GM08714 (cell line): ENCODE results near the gene CBR3.
"Not testable (repeated sequence)": the region's sequence is repeated elsewhere in the genome, so short reads cannot be mapped to it uniquely, and the experiment has no call there.

Experiments
- H3K4me3 ChIP-seq: fragments of 200-500 bp; sonication (Bioruptor generic); 2 replicates; pipeline ENCODE4 v1.5.1; 2014; ENCODE audit warnings: mild to moderate bottlenecking, low read length, inconsistent platforms
- ZNF274 ChIP-seq: IDR thresholded peaks from 2 replicates; pipeline ENCODE4 v1.6.1; 2012; ENCODE audit warnings: mild to moderate bottlenecking, low read depth, low read length

CBR3 gene

DNA sequence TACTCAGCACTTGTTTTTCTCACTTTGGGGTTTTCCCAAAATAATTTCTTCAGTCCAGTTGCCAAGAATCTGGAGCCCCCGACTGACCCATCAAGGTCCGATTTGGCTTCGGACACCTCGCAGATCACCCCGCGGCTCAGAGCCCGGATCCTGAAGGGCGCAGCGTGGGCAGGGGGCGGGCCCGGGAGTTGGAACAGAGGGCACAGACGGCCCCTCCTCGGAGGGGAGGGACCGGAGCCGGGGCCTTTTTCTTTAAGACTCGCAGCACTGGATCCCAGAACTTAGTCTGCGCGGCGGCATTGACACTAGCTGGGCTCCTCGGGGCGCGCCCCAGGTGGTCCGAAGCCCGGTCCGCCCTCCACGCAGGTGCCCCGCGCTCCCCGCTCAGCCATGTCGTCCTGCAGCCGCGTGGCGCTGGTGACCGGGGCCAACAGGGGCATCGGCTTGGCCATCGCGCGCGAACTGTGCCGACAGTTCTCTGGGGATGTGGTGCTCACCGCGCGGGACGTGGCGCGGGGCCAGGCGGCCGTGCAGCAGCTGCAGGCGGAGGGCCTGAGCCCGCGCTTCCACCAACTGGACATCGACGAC is at the start of gene CBR3:
TSS of gene CBR3 (plus strand) at position 277 of the 588 bp plus-strand sequence. CDS start at position 391, 114 bp downstream.
- TF ChIP-seq ZNF274: no peak

DNA sequence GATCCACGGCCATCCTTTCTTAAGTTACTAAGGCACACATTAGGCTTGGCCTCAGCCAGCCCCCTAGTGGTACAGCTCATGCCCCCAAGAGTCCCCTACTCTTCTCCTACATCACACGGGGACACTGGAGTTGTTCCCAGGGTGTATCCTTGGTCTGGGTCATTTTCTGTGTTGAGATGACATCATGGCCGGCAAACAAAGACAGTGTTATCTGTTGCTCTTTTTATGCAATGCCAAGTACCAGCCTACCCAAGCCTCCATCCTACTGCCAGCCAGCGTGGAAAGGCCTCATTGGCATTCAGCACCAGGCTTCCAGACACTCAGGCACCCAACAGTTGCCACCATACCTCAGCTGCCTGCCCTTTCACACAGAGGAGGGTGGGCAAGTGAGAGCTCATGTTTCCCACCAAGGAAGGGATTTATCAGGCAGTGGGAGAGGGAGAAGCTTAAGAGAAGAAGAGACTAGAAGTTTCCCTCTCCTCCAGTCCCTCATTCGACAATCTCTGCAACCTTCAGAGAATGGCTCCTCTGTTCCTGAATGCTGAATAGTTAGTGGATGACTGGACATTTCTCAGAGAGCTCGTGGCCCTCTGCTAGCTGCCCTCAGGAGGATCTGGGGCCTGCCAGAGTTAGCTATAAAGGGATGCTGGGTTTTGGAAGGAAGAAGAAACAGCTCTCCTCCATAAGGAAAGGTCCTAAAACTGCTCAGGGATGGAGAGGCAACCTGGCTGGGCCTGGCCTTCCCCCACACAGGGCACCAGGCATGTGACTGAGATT is 47.3 kb upstream of the CBR3 start:
- TF ChIP-seq ZNF274: no peak
- no peak overlapping the region for H3K4me3 ChIP-seq

More for the DNA sequence above, at the start of gene CBR3:
- H3K4me3 ChIP-seq: peak within 1 kb of the TSS; percentile 72

DNA sequence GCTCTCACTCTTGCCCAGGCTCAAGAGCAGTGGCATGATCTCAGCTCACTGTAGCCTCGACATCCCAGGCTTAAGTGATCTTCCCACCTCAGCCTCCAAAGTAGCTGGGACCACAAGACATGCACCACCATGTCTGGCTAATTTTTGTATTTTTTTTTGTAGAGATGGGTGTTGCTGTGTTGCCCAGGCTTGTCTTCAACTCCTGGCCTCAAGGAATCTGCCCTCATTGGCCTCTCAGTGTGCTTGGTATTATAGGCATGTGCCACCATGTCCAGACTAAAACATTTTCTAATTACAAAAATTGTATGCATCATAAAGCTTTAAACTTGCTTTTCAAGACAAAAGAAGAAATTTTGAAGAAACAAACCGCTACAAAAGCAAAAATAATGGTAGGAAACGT is 44.9 kb upstream of the CBR3 start:
- no peak for TF ChIP-seq ZNF274
- no peak overlapping the region for H3K4me3 ChIP-seq

DNA sequence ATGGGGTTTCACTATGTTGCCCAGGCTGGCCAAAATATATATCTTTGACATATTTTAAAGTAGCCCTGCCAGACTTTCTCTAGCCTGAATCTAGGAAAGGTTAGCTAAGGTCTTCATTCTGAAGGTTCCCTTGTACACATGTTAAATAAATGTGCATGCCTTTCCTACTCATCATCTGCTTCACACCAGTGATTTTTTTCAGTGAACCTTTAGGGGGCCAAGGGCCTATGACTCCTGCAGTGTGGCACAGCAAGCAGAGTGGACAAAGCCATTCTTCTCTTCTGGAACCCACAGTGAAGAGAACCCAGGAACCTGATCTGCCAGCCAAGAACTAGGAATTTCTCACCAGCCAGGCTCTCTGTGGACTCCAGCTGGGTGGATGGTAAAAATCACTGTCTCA is 42.2 kb upstream of the CBR3 start:
- no peak for TF ChIP-seq ZNF274

DNA sequence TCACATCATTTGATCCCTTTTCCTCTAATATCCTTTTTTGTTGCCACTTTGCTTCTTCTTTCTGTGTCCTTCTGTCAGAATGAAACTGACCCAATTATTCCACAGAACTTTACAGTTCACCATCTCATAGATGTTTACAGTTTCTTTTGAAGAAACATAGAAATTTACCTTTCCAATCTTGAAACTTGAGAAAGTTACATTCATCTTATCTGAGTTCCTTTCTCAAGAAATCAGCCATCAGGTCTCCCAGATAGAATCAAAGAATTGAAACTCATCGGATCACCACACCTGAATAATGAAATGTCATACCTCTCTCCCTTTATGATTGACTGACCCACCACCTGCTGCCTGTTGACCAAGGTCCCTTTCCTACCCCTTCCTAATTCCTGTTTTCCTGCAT is 41.4 kb upstream of the CBR3 start:
- no peak for TF ChIP-seq ZNF274
- H3K4me3 ChIP-seq: no peak overlapping the region

More for the DNA sequence above, 42.2 kb upstream of the CBR3 start:
- H3K4me3 ChIP-seq: no peak overlapping the region

DNA sequence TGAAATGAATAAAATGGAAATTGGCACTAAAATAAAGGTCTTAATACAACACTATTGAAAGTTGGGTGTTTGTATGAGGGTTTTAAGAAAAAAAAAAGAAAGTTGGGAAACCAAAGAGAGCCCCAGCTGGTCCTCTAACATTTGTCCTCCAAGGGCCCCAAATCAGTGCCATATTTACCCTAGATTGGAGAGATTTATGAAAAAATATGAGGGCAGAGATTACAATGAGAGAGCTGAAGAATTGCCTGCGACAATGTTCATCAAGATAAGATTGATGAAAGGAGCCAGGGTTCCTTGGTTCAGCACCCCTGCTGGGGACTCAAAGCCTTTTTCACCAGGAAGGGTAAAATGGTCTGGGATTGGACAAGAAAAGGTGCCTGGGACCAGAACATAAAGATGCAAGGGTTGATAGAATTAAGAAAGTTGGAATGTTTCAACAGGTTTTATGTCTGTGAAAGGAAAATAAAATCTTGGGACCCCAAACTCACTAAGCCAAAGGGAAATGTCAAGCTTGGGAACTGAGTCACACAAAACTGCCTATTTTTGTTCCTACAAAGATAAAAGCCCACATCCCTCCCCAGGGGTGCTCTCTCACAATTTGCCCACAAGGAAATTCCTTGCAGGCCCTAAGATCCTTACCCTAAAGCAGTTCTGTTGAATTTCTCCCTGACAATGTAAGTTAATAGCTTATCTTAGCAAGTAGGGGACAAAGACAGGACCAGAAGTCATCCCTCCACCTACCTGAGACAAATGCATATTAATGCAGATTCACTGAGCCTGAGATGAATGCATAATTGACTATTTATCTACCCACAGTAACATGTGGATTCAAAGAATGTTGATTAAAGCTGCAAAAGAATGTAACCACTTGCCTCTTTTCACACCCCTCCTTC is 38.2 kb upstream of the CBR3 start:
- TF ChIP-seq ZNF274: no peak
- no peak overlapping the region for H3K4me3 ChIP-seq

DNA sequence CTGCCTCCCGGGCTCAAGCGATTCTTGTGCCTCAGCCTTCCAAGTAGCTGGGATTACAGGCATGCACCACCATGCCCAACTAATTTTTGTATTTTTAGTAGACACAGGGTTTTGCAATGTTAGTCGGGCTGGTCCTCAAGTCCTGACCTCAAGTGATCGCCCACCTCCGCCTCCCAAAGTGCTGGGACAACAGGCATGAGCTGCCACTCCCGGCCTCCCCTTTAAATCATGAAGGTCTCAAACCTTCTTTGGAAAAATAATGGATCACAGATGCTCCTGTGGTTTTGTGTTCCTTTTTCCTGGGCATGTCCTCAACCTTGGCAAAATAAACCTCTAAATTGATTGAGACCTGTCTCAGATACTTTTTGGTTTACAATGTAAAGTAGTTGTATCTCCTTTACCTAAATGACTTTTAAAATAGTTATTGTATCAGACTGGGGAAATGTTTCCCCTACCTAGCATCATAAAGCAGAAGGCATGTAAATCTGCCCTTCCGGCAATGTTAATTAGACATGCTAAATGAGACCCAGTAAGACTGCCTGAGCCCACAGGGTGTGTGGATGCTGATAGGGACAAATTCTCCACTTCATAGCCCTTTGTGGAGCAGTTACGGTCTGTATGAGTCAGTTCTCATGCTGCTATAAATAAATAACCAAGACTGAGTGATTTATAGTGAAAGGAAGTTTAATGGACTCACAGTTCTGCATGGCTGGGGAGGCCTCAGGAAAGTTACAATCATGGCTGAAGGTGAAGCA is 37.3 kb upstream of the CBR3 start:
- H3K4me3 ChIP-seq: no peak overlapping the region
- TF ChIP-seq ZNF274: no peak

DNA sequence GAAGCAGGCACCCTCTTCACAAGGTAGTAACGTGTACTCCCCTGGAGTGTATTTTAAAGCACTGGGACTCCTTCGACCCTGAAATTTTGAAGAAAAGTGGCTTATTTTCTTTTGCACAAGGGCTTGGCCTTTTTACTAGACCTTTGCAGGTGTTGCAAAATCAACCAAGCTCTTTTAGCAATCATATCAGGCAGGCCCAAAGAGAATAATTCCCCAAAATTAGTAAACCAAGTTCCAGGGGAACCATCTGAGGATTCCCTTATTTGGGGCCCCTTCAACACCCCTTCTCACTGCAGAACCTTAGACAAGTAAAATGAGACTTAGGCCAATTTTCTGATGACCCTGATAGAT is 36.7 kb upstream of the CBR3 start:
- no peak for TF ChIP-seq ZNF274
- no peak overlapping the region for H3K4me3 ChIP-seq

DNA sequence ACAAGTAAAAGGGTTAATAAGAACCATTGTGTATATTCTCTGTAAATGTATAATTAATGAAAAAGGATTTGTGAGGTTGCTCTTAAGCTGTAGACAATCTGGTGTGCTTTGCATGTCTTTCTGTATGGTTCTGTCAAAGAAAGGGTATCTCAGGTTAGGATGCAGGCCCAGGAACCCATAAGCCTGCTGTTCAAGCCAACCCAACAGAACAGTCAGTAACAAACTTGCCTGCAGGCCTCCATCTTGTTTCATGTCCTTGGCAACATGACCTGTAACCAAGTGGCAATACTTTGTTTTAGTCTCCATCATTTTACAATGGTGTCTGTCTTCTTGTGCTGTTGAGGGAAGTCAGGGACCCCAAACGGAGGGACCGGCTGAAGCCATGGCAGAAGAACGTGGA is 35.9 kb upstream of the CBR3 start:
- no peak overlapping the region for H3K4me3 ChIP-seq
- no peak for TF ChIP-seq ZNF274

DNA sequence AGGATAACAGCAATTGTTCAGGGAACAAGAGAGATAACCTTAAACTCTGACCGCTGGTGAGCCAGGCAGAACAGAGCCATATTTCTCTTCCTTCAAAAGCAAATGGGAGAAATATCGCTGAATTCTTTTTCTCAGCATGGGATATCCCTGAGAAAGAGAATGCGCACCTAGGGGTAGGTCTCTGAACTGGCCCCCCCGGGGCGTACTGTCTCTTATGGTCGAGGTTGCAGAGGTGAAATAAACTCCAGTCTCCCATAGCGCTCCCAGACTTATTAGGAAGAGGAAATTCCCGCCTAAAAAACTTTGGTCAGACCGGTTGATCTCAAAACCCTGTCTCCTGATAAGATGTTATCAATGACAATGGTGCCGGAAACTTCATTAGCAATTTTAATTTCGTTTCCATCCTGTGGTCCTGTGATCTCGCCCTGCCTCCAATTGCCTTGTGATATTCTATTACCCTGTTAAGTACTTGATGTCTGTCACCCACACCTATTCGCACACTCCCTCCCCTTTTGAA is 35.1 kb upstream of the CBR3 start:
- not testable (repeated sequence) for H3K4me3 ChIP-seq

DNA sequence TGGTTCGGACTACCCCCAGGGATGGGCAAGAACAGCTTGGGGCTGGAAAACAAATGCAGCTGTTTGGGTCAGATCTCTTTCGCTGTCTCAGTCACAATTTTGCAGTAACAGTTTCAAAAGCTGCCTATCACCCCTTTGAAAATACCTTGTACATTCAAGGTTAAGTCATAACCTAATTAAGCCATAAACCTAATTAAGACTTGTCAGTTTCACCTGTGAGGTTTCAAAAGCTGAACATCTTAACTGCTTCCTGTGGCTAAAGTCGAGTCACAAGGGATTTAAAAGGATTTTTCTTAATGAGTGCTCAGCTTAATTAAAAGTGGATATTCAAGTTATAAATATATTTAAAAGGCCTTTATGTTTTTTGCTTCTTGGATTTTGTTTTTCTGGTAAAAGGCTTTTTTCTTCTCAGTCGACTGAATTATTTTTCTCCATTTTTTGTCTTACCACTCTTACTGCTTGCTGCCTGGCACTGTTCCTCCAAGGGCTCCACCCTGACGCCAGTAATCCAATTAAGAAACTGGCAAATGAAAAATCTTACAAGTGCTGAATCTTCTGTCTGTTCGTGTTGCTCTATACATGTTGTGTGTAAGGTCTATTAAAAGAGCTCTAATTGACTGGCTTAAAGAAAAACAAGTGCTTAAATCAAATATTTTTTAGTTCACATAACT is 33.8 kb upstream of the CBR3 start:
- no peak overlapping the region for H3K4me3 ChIP-seq
- TF ChIP-seq ZNF274: no peak

DNA sequence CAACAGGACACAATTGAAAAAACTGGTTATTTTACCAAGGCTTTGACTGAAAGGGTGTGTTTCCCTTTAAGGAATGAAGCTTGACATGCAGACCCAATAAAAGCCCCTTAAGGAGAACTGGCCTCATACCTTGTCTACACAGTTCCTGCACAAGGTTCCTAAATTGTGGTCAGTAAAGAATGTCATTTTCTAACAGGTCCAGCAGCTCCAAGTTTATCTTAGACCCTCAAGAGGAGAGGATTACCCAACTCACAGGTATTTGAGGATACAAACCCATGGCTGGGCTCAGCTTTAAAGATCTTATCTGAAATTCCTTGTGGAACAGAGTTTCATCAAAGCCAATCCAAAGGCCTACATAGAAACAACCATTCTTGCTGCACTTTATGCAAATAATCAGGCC is 31.4 kb upstream of the CBR3 start:
- no peak overlapping the region for H3K4me3 ChIP-seq
- no peak for TF ChIP-seq ZNF274

DNA sequence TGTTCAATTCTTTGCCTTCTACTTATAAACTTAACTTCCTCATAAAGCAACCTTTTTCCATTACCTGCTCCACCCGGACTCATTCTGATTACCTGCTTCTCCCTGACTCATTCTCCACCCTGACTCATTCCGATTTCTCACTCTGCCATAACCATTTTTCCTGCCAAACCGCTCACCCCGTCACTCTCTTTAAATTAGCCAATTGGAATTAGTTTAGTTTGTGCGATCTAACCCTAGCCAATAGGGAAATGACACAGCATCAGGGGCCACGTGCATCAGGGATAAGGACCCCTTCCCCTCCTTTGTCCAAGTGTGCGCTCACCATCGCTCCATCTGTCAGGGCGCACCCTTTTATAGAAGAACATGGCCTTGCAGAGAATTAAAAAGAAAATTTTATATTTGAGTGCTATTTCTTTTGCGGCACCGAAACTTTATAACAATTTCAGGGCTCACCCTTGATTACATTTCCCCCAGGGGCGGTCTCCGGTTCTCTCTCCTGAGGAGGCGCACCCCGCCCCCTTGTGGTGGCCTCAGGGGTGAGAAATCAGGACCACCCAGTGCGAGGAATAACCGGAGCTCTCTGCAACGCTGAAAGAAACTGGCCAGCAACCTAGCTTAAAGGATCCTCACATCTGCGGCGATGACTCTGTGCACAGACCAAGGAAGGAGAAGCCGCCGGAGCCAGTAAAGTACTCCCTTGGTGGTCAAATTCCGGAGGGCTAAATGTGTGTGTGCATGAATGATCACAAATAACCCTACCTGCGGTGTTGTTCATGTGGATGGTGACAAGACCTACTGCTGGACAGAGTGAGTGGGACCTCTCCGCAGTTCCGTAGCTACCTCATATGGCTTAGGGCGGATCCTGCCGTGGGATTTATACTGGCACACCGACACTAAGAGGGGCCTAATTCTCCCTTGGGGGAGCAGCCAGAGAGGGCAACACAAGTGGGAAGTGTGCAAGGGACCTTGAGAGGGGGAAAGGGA is 30.3 kb upstream of the CBR3 start:
- TF ChIP-seq ZNF274: no peak
- H3K4me3 ChIP-seq: no peak overlapping the region
